ENCODE results near the gene MAP3K7CL.

Gene MAP3K7CL

GRCh38 chr21:29117372-29117955 lies 13.0 kb upstream of the MAP3K7CL start:
- ATAC-seq (no peak), DNase-seq (no peak)
- Mint-ChIP-seq H3K4me3 (no peak overlapping the region), H3K27me3 (no peaks in the 10 kb centered on the region), H3K27ac (no peak overlapping the region), H3K9me3 (no peaks in the 10 kb centered on the region), H3K4me1 (no peaks in the 10 kb centered on the region)

- DNase-seq = no peak
- ATAC-seq = no peak
- Mint-ChIP-seq H3K9me3 (no peaks in the 10 kb centered on the region), H3K27ac (no peak overlapping the region), H3K27me3 (no peaks in the 10 kb centered on the region), H3K4me1 (no peaks in the 10 kb centered on the region), H3K4me3 (no peak overlapping the region)
Measured at GRCh38 chr21:29121759-29122158, 8.7 kb upstream of the MAP3K7CL start.

- Mint-ChIP-seq H3K9me3 (no peaks in the 10 kb centered on the region), H3K27me3 (no peaks in the 10 kb centered on the region), H3K4me3 (no peak overlapping the region), H3K4me1 (no peaks in the 10 kb centered on the region), H3K27ac (no peak overlapping the region)
- DNase-seq = no peak
- ATAC-seq = no peak
Measured at GRCh38 chr21:29124645-29125044, 5.8 kb upstream of the MAP3K7CL start.

GRCh38 chr21:29125191-29125590 lies 5.3 kb upstream of the MAP3K7CL start:
- peak; percentile 78 for ATAC-seq
- Mint-ChIP-seq H3K27ac (no peak overlapping the region), H3K27me3 (no peaks in the 10 kb centered on the region), H3K4me1 (no peaks in the 10 kb centered on the region), H3K4me3 (no peak overlapping the region), H3K9me3 (no peaks in the 10 kb centered on the region)
- no peak for DNase-seq

GRCh38 chr21:29125979-29126378 lies 4.5 kb upstream of the MAP3K7CL start:
- no peaks in the 10 kb centered on the region for H3K9me3 Mint-ChIP-seq
- no peak for DNase-seq
- H3K27ac Mint-ChIP-seq = no peak overlapping the region
- H3K4me1 Mint-ChIP-seq = no peaks in the 10 kb centered on the region
- ATAC-seq = no peak
- no peaks in the 10 kb centered on the region for H3K27me3 Mint-ChIP-seq
- H3K4me3 Mint-ChIP-seq = no peak overlapping the region

- Mint-ChIP-seq H3K27ac (no peak overlapping the region), H3K4me1 (no peaks in the 10 kb centered on the region), H3K9me3 (no peaks in the 10 kb centered on the region), H3K4me3 (no peak overlapping the region), H3K27me3 (no peaks in the 10 kb centered on the region)
- ATAC-seq (no peak), DNase-seq (no peak)
Measured at GRCh38 chr21:29133241-29133640, 2.8 kb downstream of the MAP3K7CL start.

GRCh38 chr21:29133796-29134195 lies 3.4 kb downstream of the MAP3K7CL start:
- no peak for ATAC-seq
- no peak overlapping the region for H3K27ac Mint-ChIP-seq
- DNase-seq = no peak
- H3K27me3 Mint-ChIP-seq = no peaks in the 10 kb centered on the region
- H3K4me3 Mint-ChIP-seq = no peak overlapping the region
- H3K9me3 Mint-ChIP-seq = no peaks in the 10 kb centered on the region
- H3K4me1 Mint-ChIP-seq = no peaks in the 10 kb centered on the region

- H3K4me3 Mint-ChIP-seq = no peak overlapping the region
- no peaks in the 10 kb centered on the region for H3K9me3 Mint-ChIP-seq
- no peak for ATAC-seq
- no peak for DNase-seq
- no peak overlapping the region for H3K27ac Mint-ChIP-seq
- H3K27me3 Mint-ChIP-seq = no peaks in the 10 kb centered on the region
- H3K4me1 Mint-ChIP-seq = no peaks in the 10 kb centered on the region
Measured at GRCh38 chr21:29135481-29135880, 5.0 kb downstream of the MAP3K7CL start.

GRCh38 chr21:29136033-29136432 lies 5.6 kb downstream of the MAP3K7CL start:
- Mint-ChIP-seq H3K9me3 (no peaks in the 10 kb centered on the region), H3K27me3 (no peaks in the 10 kb centered on the region), H3K4me3 (no peak overlapping the region), H3K4me1 (no peaks in the 10 kb centered on the region), H3K27ac (no peak overlapping the region)
- DNase-seq = no peak
- ATAC-seq = no peak

GRCh38 chr21:29144736-29145353 lies 14.4 kb downstream of the MAP3K7CL start:
- DNase-seq (no peak), ATAC-seq (no peak)
- Mint-ChIP-seq H3K27ac (no peak overlapping the region), H3K9me3 (no peaks in the 10 kb centered on the region), H3K27me3 (no peaks in the 10 kb centered on the region), H3K4me3 (no peak overlapping the region), H3K4me1 (peaks cover 7% of the 10 kb centered on the region)

GRCh38 chr21:29145354-29145782 lies 14.9 kb downstream of the MAP3K7CL start:
- peak; percentile 37 for ATAC-seq
- Mint-ChIP-seq H3K27me3 (no peaks in the 10 kb centered on the region), H3K9me3 (no peaks in the 10 kb centered on the region), H3K4me1 (peaks cover 7% of the 10 kb centered on the region), H3K27ac (no peak overlapping the region), H3K4me3 (no peak overlapping the region)
- DNase-seq = no peak

- H3K4me3 Mint-ChIP-seq = no peak overlapping the region
- H3K27me3 Mint-ChIP-seq = no peaks in the 10 kb centered on the region
- H3K9me3 Mint-ChIP-seq = no peaks in the 10 kb centered on the region
- peak overlapping the region in 1 of 2 donors; percentile 47 for H3K27ac Mint-ChIP-seq
- ATAC-seq (no peak), DNase-seq (no peak)
- H3K4me1 Mint-ChIP-seq = peaks cover 7% of the 10 kb centered on the region
Measured at GRCh38 chr21:29145852-29146453, 15.5 kb downstream of the MAP3K7CL start.

GRCh38 chr21:29146726-29147125 lies 16.3 kb downstream of the MAP3K7CL start:
- no peaks in the 10 kb centered on the region for H3K9me3 Mint-ChIP-seq
- ATAC-seq (no peak), DNase-seq (no peak)
- H3K27me3 Mint-ChIP-seq = no peaks in the 10 kb centered on the region
- H3K4me1 Mint-ChIP-seq = peaks cover 7% of the 10 kb centered on the region
- H3K4me3 Mint-ChIP-seq = no peak overlapping the region
- no peak overlapping the region for H3K27ac Mint-ChIP-seq

- DNase-seq (peak; percentile 8 to 40), ATAC-seq (peak; percentile 91)
- no peaks in the 10 kb centered on the region for H3K9me3 Mint-ChIP-seq
- H3K27me3 Mint-ChIP-seq = no peaks in the 10 kb centered on the region
- H3K4me3 Mint-ChIP-seq = no peak overlapping the region
- H3K27ac Mint-ChIP-seq = no peak overlapping the region
- peaks cover 7% of the 10 kb centered on the region for H3K4me1 Mint-ChIP-seq
Measured at GRCh38 chr21:29148530-29148929, 18.1 kb downstream of the MAP3K7CL start.

- DNase-seq (no peak), ATAC-seq (no peak)
- no peak overlapping the region for H3K4me3 Mint-ChIP-seq
- peaks cover 7% of the 10 kb centered on the region for H3K4me1 Mint-ChIP-seq
- H3K9me3 Mint-ChIP-seq = no peaks in the 10 kb centered on the region
- H3K27ac Mint-ChIP-seq = no peak overlapping the region
- H3K27me3 Mint-ChIP-seq = no peaks in the 10 kb centered on the region
Measured at GRCh38 chr21:29149808-29150425, 19.5 kb downstream of the MAP3K7CL start.

GRCh38 chr21:29151931-29152330 lies 21.5 kb downstream of the MAP3K7CL start:
- no peaks in the 10 kb centered on the region for H3K4me1 Mint-ChIP-seq
- no peak for ATAC-seq
- no peak overlapping the region for H3K4me3 Mint-ChIP-seq
- H3K27me3 Mint-ChIP-seq = peaks cover 8% of the 10 kb centered on the region
- no peaks in the 10 kb centered on the region for H3K9me3 Mint-ChIP-seq
- H3K27ac Mint-ChIP-seq = no peak overlapping the region
- no peak for DNase-seq
